ENCODE results near the gene KIF26B. TPM values are rescaled to one million over a fixed set of nuclear protein-coding genes. Genes with fewer than 3 reads are reported as not detected.

The KIF26B gene
- total RNA-seq, 2 experiments from 2014 or later = not detected

GRCh38 chr1:245589316-245589715 is 434.5 kb downstream of the KIF26B start:
- no peaks in the 10 kb centered on the region for H3K36me3 ChIP-seq (ENCODE audit: insufficient read depth, low read length)
- TF ChIP-seq CTCF (conservative IDR thresholded peaks at IDR 0.05; ENCODE audit: low read length) = no peak
- TF ChIP-seq EZH2phosphoT487 (IDR thresholded peaks at IDR 0.05; ENCODE audit: borderline replicate concordance, low read depth, low read length) = no peak
- H4K20me1 ChIP-seq (ENCODE audit: insufficient read depth, low read length) = no peaks in the 10 kb centered on the region
- BruUV-seq (replicated peaks) = no TSS peak
- no peak overlapping the region for H2AFZ ChIP-seq (ENCODE audit: low read length)
- no peak for DNase-seq (ENCODE audit: low spot score)
- H3K4me2 ChIP-seq (ENCODE audit: low read length) = no peak overlapping the region
- no peak overlapping the region for H3K4me3 ChIP-seq (ENCODE audit: low read depth, low read length, poor library complexity, severe bottlenecking)
- no peaks in the 10 kb centered on the region for H3K79me2 ChIP-seq (ENCODE audit: insufficient read depth, low read depth, low read length)
- no peaks in the 10 kb centered on the region for H3K9me3 ChIP-seq (ENCODE audit: low read length)
- no peak overlapping the region for H3K27ac ChIP-seq (ENCODE audit: low read depth, low read length, poor library complexity, severe bottlenecking)
- ChIA-PET POLR2A (interaction anchor here (0.7 kb wide), 1 partner anchor 279 kb away, joined by 5 read pairs; no protein-coding TSS in a partner anchor), CTCF (ENCODE audit: unreplicated experiment) (no interaction called here)
- no peaks in the 10 kb centered on the region for H3K9me2 ChIP-seq (ENCODE audit: insufficient read depth, low read length)
- intact Hi-C loops (cut with micrococcal nuclease; ENCODE audit: unreplicated experiment) = no loop called here
- no peaks in the 10 kb centered on the region for H3K4me1 ChIP-seq (ENCODE audit: insufficient read depth, low read length, poor library complexity, severe bottlenecking)

GRCh38 chr1:245589906-245590305 is 435.1 kb downstream of the KIF26B start:
- no peaks in the 10 kb centered on the region for H3K9me2 ChIP-seq (ENCODE audit: insufficient read depth, low read length)
- H2AFZ ChIP-seq (ENCODE audit: low read length) = no peak overlapping the region
- no peaks in the 10 kb centered on the region for H3K9me3 ChIP-seq (ENCODE audit: low read length)
- no peak overlapping the region for H3K4me2 ChIP-seq (ENCODE audit: low read length)
- BruUV-seq (replicated peaks) = no TSS peak
- no peaks in the 10 kb centered on the region for H3K4me1 ChIP-seq (ENCODE audit: insufficient read depth, low read length, poor library complexity, severe bottlenecking)
- no peaks in the 10 kb centered on the region for H4K20me1 ChIP-seq (ENCODE audit: insufficient read depth, low read length)
- TF ChIP-seq EZH2phosphoT487 (IDR thresholded peaks at IDR 0.05; ENCODE audit: borderline replicate concordance, low read depth, low read length) (no peak), CTCF (conservative IDR thresholded peaks at IDR 0.05; ENCODE audit: low read length) (no peak)
- H3K27ac ChIP-seq (ENCODE audit: low read depth, low read length, poor library complexity, severe bottlenecking) = no peak overlapping the region
- ChIA-PET CTCF (ENCODE audit: unreplicated experiment) (no interaction called here), POLR2A (interaction anchor here (0.5 to 0.7 kb wide), 2 partner anchors 279 to 1747 kb away, joined by 4 to 5 read pairs; no protein-coding TSS in a partner anchor)
- H3K36me3 ChIP-seq (ENCODE audit: insufficient read depth, low read length) = no peaks in the 10 kb centered on the region
- DNase-seq (ENCODE audit: low spot score) = no peak
- no peaks in the 10 kb centered on the region for H3K79me2 ChIP-seq (ENCODE audit: insufficient read depth, low read depth, low read length)
- intact Hi-C loops (cut with micrococcal nuclease; ENCODE audit: unreplicated experiment) = no loop called here
- H3K4me3 ChIP-seq (ENCODE audit: low read depth, low read length, poor library complexity, severe bottlenecking) = no peak overlapping the region

- TF ChIP-seq EZH2phosphoT487 (IDR thresholded peaks at IDR 0.05; ENCODE audit: borderline replicate concordance, low read depth, low read length) (no peak), CTCF (conservative IDR thresholded peaks at IDR 0.05; ENCODE audit: low read length) (no peak)
- Histone ChIP-seq H3K4me1 (ENCODE audit: insufficient read depth, low read length, poor library complexity, severe bottlenecking) (no peaks in the 10 kb centered on the region), H3K27ac (ENCODE audit: low read depth, low read length, poor library complexity, severe bottlenecking) (no peak overlapping the region), H3K4me3 (ENCODE audit: low read depth, low read length, poor library complexity, severe bottlenecking) (no peak overlapping the region), H3K36me3 (ENCODE audit: insufficient read depth, low read length) (no peaks in the 10 kb centered on the region), H4K20me1 (ENCODE audit: insufficient read depth, low read length) (no peaks in the 10 kb centered on the region), H3K9me2 (ENCODE audit: insufficient read depth, low read length) (no peaks in the 10 kb centered on the region), H2AFZ (ENCODE audit: low read length) (no peak overlapping the region), H3K9me3 (ENCODE audit: low read length) (no peaks in the 10 kb centered on the region), H3K4me2 (ENCODE audit: low read length) (no peak overlapping the region), H3K79me2 (ENCODE audit: insufficient read depth, low read depth, low read length) (no peaks in the 10 kb centered on the region)
- no peak for DNase-seq (ENCODE audit: low spot score)
- BruUV-seq (replicated peaks) = no TSS peak
- ChIA-PET POLR2A (interaction anchor here (0.6 kb wide), 1 partner anchor 441 kb away, joined by 3 read pairs; no protein-coding TSS in a partner anchor), CTCF (ENCODE audit: unreplicated experiment) (no interaction called here)
- intact Hi-C loops (cut with micrococcal nuclease; ENCODE audit: unreplicated experiment) = no loop called here
Observed at GRCh38 chr1:245590726-245591125, 435.9 kb downstream of the KIF26B start.

Data from OCI-LY7 (cell line).